HG03135 (cell line): Measurements from ENCODE around the gene HS3ST4.

Experiments
- ATAC-seq: cut with Tn5 transposase; IDR thresholded peaks from one replicate; pipeline ENCODE4 v1.9.1; 2021; ENCODE audit warnings: mild to moderate bottlenecking, moderate library complexity; ENCODE audit not compliant: unreplicated experiment

HS3ST4 gene

GRCh38 chr16:26157319-26157718 is 465.6 kb downstream of the HS3ST4 start:
- ATAC-seq: no peak

- no peak for ATAC-seq
These were observed 466.5 kb downstream of the HS3ST4 start for GRCh38 chr16:26158142-26158759.

DNA sequence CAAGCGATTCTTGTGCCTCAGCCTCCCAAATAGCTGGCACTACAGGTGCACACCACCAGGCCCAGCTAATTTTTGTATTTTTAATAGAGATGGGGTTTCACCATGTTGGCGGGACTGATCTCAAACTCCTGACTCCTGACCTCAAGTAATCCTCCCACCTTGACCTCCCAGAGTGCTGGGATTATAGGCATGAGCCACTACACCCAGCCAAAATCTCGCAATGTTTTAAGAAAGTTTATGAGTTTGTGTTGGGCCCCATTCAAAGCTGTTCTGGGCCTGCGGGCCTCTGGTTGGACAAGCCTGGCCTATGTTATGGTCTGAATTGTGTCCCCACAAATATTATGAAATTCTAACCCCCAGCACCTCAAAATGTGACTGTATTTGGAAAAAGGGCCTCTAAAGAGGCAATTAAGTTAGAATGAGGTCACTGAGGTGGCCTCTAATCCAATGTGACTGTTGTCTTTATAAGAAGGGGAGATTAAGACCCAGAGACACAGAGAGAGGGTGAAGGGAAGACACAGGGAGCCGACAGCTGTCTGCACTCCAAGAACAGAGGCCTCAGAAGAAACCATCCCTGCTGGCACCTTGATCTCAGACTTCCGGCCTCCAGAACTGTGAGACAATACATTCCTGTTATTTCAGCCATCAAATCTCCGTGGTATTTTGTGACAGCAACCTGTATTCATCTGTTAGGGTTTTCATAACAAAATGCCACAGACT is 469.9 kb downstream of the HS3ST4 start:
- ATAC-seq: no peak

- ATAC-seq: no peak
These were observed 477.7 kb downstream of the HS3ST4 start for GRCh38 chr16:26169473-26169872.

DNA sequence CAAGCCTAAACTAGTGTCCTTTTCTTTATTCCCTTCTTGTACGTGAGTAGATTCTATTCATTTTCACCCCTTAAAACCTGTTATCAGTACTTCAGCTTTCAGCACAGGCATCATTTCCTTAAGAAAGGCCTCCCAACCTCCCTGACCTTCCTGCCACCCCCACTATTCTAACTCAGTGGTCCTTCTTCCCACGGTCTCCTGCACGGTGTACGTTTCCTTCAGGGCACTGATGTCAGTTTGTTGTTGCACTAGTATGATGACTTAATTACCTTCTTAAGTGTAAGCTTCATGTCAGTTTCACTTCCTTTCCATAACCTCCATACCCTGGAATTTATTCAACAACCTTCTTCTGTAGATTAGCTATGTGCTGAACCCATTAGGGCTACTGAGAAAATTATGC is 484.2 kb downstream of the HS3ST4 start:
- no peak for ATAC-seq

GRCh38 chr16:26177438-26177837 is 485.7 kb downstream of the HS3ST4 start:
- no peak for ATAC-seq

GRCh38 chr16:26178298-26178697 is 486.5 kb downstream of the HS3ST4 start:
- no peak for ATAC-seq

DNA sequence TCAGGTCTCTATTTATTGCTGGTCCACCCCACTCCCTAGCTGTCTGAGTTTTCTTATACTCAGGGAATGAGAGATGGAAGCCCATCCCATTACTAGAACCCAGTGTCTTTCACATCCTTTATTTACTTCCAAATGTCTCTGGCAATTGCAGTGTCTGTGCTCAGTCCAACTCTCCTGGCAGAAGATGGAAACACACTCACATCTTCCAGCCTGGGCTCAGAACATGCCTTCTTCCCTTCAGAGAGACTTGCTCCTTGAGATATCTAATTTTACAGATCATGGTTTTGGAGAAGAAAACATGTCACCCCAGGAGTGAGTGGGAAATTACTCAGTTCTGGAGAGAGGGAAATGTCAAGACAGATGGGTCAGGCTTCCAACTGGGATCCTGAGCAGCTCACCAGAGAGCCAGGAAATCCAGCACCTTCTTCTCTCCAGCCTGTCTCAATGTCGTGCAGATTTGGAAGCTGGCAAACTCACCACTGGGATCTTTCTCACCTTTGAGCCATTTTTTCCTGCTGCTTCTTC is 494.4 kb downstream of the HS3ST4 start:
- no peak for ATAC-seq
